Neural cell (in vitro differentiated cells): ENCODE data around the gene TNS1. TPM values are rescaled to one million over a fixed set of nuclear protein-coding genes. Genes with fewer than 3 reads are reported as not detected.

Source experiments
- H2AFZ ChIP-seq: fragments of 200-600, 300-800 bp; sonication (generic), shearing (Covaris generic); 2 replicates; pipeline ENCODE4 v1.6.0; 2014; ENCODE audit warnings: low read depth, mild to moderate bottlenecking, antibody characterized with exemption, low read length, moderate library complexity
- H3F3A ChIP-seq: fragments of 200-600 bp; shearing (Covaris generic); 2 replicates; pipeline ENCODE4 v1.6.1; 2016; ENCODE audit warnings: mild to moderate bottlenecking, moderate library complexity, mixed read lengths, antibody characterized with exemption, low read length; ENCODE audit not compliant: insufficient read depth, poor library complexity, severe bottlenecking
- H3K27ac ChIP-seq: fragments of 200-600, 300-800 bp; sonication (generic), shearing (Covaris generic); 2 replicates; pipeline ENCODE4 v1.5.1; 2014; ENCODE audit warnings: mild to moderate bottlenecking, low read length, moderate library complexity
- H3K27me3 ChIP-seq: fragments of 300-800, 200-600 bp; sonication (generic), shearing (Covaris generic); 2 replicates; pipeline ENCODE4 v1.6.0; 2014; ENCODE audit warnings: mild to moderate bottlenecking, low read depth, low read length, moderate library complexity; ENCODE audit not compliant: insufficient read depth
- H3K36me3 ChIP-seq: fragments of 300-800, 200-600 bp; sonication (generic), shearing (Covaris generic); 2 replicates; pipeline ENCODE4 v1.5.1; 2014; ENCODE audit warnings: mild to moderate bottlenecking, antibody characterized with exemption, low read length, moderate library complexity; ENCODE audit not compliant: insufficient read depth
- H3K4me2 ChIP-seq: fragments of 300-800, 200-600 bp; sonication (generic), shearing (Covaris generic); 2 replicates; pipeline ENCODE4 v1.6.0; 2014; ENCODE audit warnings: mild to moderate bottlenecking, low read length
- H3K4me3 ChIP-seq: fragments of 300-800, 200-600 bp; sonication (generic), shearing (Covaris generic); 2 replicates; pipeline ENCODE4 v1.5.1; 2014; ENCODE audit warnings: mild to moderate bottlenecking, low read length, moderate library complexity
- H3K79me2 ChIP-seq: fragments of 200-600 bp; shearing (Covaris generic); replicated peaks from 2 replicates; pipeline ENCODE4 v1.6.0; 2014; ENCODE audit warnings: mild to moderate bottlenecking, low read length, moderate library complexity; ENCODE audit not compliant: insufficient read depth
- H3K9ac ChIP-seq: fragments of 300-800, 200-600 bp; sonication (generic), shearing (Covaris generic); 2 replicates; pipeline ENCODE4 v1.6.1; 2016; ENCODE audit warnings: mild to moderate bottlenecking, low read length, mixed read lengths
- H3K9me2 ChIP-seq: fragments of 200-600 bp; shearing (Covaris generic); 2 replicates; pipeline ENCODE4 v1.6.1; 2016; ENCODE audit warnings: mild to moderate bottlenecking, low read length, mixed read lengths; ENCODE audit not compliant: insufficient read depth
- H3K9me3 ChIP-seq: fragments of 200-600, 300-800 bp; sonication (generic), shearing (Covaris generic); 2 replicates; pipeline ENCODE4 v1.6.1; 2016; ENCODE audit warnings: mild to moderate bottlenecking, mixed run types, low read length, moderate library complexity, mixed read lengths
- H4K20me1 ChIP-seq: fragments of 200-600 bp; shearing (Covaris generic); 2 replicates; pipeline ENCODE4 v1.6.1; 2016; ENCODE audit warnings: mild to moderate bottlenecking, mixed run types; ENCODE audit not compliant: insufficient read depth
- EP300 ChIP-seq: fragments of 450-650 bp; conservative IDR thresholded peaks from 2 replicates; pipeline ENCODE4 v1.6.1; 2014; ENCODE audit warnings: antibody characterized with exemption, mild to moderate bottlenecking, moderate library complexity; ENCODE audit not compliant: poor library complexity, severe bottlenecking
- EZH2 ChIP-seq: fragments of 200-600, 300-800 bp; shearing (Covaris generic), sonication (generic); IDR thresholded peaks from 2 replicates; pipeline ENCODE4 v1.6.1; 2014; ENCODE audit warnings: antibody characterized with exemption, low read length, borderline replicate concordance, mild to moderate bottlenecking; ENCODE audit not compliant: insufficient read depth, poor library complexity, severe bottlenecking
- MXI1 ChIP-seq: fragments of 450-650 bp; conservative IDR thresholded peaks from 2 replicates; pipeline ENCODE4 v1.6.1; 2014; ENCODE audit warnings: antibody characterized with exemption, mild to moderate bottlenecking; ENCODE audit not compliant: poor library complexity, severe bottlenecking
- POLR2AphosphoS5 ChIP-seq: IDR thresholded peaks from 2 replicates; pipeline ENCODE4 v1.6.1; 2012
- RAD21 ChIP-seq: fragments of 450-650 bp; conservative IDR thresholded peaks from 2 replicates; pipeline ENCODE4 v1.6.1; 2014; ENCODE audit warnings: antibody characterized with exemption, mild to moderate bottlenecking, moderate library complexity
- SMC3 ChIP-seq: fragments of 450-650 bp; conservative IDR thresholded peaks from 2 replicates; pipeline ENCODE4 v1.6.1; 2014; ENCODE audit warnings: antibody characterized with exemption, mild to moderate bottlenecking, moderate library complexity; ENCODE audit not compliant: poor library complexity
- TAF1 ChIP-seq: IDR thresholded peaks from 2 replicates; pipeline ENCODE4 v1.6.1; 2012; ENCODE audit warnings: low read depth
- polyA plus RNA-seq: library from polyadenylated mRNA; depleted of rRNA; stranded (reverse); fragments of >200 nt; gene quantifications from 2 replicates; pipeline ENCODE4 v1.2.3, GENCODE V29; 2014
- TF ChIP-seq, protein P1 (sequence below): fragments of 450-650 bp; IDR thresholded peaks from 2 replicates; pipeline ENCODE4 v1.5.1; 2014; ENCODE audit warnings: antibody characterized with exemption, mild to moderate bottlenecking, moderate library complexity; ENCODE audit not compliant: poor library complexity, severe bottlenecking
- TF ChIP-seq, protein P2 (sequence below): IDR thresholded peaks from 2 replicates; pipeline ENCODE4 v1.6.1; 2012; ENCODE audit warnings: borderline replicate concordance

Gene TNS1
- polyA plus RNA-seq, 1 donor from 2014 or later, result 1.5 TPM

DNA sequence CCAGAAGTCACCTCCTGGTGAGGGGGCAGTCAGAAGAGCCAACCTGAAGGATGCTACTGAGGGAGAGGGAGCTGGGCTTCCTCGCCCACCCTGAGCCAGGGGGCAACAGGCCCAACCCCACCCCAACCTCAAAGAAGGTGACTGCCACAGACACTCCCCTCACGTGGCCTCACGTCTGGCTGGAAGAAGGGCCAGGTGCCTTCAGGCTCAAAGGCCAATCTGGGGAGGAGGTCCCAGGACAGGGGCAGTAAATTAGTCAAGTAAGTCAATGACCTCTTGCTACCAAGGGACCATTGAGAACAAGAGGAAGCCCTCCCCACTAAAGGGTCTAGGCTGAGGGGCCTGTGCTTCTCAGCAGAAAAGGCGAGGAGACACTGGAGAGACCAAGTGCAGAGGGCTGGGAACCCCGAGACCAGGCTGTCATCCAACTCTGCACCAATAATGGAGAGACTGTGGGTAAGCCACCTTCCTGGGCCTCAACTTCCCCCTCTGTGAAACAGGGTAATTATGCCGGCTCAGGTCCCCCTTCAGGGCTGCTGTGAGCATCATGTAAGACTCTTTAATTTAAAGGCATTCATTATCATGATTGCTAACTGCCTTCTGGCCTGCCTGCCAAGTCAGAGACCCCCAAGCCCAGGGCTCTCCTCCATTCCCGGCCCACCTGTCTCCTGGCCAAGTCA lies 20.2 kb upstream of the TNS1 start:
- no peaks in the 10 kb centered on the region for H3K9me2 ChIP-seq
- H4K20me1 ChIP-seq, result no peaks in the 10 kb centered on the region
- no peak overlapping the region for H2AFZ ChIP-seq
- H3K4me2 ChIP-seq, result no peak overlapping the region
- H3K36me3 ChIP-seq, result no peaks in the 10 kb centered on the region
- H3K9ac ChIP-seq, result no peak overlapping the region
- H3F3A ChIP-seq, result no peaks in the 10 kb centered on the region
- H3K79me2 ChIP-seq, result no peaks in the 10 kb centered on the region
- no peaks in the 10 kb centered on the region for H3K9me3 ChIP-seq
- H3K27ac ChIP-seq, result no peak overlapping the region
- H3K27me3 ChIP-seq, result no peaks in the 10 kb centered on the region
- TF ChIP-seq SMC3, result no peak
- TF ChIP-seq MXI1, result no peak
- no peak for TF ChIP-seq POLR2AphosphoS5
- no peak for TF ChIP-seq EP300
- no peak for TF ChIP-seq EZH2
- TF ChIP-seq, protein P1, sequence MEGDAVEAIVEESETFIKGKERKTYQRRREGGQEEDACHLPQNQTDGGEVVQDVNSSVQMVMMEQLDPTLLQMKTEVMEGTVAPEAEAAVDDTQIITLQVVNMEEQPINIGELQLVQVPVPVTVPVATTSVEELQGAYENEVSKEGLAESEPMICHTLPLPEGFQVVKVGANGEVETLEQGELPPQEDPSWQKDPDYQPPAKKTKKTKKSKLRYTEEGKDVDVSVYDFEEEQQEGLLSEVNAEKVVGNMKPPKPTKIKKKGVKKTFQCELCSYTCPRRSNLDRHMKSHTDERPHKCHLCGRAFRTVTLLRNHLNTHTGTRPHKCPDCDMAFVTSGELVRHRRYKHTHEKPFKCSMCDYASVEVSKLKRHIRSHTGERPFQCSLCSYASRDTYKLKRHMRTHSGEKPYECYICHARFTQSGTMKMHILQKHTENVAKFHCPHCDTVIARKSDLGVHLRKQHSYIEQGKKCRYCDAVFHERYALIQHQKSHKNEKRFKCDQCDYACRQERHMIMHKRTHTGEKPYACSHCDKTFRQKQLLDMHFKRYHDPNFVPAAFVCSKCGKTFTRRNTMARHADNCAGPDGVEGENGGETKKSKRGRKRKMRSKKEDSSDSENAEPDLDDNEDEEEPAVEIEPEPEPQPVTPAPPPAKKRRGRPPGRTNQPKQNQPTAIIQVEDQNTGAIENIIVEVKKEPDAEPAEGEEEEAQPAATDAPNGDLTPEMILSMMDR, result no peak
- TF ChIP-seq, protein P2, sequence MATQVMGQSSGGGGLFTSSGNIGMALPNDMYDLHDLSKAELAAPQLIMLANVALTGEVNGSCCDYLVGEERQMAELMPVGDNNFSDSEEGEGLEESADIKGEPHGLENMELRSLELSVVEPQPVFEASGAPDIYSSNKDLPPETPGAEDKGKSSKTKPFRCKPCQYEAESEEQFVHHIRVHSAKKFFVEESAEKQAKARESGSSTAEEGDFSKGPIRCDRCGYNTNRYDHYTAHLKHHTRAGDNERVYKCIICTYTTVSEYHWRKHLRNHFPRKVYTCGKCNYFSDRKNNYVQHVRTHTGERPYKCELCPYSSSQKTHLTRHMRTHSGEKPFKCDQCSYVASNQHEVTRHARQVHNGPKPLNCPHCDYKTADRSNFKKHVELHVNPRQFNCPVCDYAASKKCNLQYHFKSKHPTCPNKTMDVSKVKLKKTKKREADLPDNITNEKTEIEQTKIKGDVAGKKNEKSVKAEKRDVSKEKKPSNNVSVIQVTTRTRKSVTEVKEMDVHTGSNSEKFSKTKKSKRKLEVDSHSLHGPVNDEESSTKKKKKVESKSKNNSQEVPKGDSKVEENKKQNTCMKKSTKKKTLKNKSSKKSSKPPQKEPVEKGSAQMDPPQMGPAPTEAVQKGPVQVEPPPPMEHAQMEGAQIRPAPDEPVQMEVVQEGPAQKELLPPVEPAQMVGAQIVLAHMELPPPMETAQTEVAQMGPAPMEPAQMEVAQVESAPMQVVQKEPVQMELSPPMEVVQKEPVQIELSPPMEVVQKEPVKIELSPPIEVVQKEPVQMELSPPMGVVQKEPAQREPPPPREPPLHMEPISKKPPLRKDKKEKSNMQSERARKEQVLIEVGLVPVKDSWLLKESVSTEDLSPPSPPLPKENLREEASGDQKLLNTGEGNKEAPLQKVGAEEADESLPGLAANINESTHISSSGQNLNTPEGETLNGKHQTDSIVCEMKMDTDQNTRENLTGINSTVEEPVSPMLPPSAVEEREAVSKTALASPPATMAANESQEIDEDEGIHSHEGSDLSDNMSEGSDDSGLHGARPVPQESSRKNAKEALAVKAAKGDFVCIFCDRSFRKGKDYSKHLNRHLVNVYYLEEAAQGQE, result no peak
- no peak for TF ChIP-seq RAD21
- no peak for TF ChIP-seq TAF1
- no peak overlapping the region for H3K4me3 ChIP-seq

DNA sequence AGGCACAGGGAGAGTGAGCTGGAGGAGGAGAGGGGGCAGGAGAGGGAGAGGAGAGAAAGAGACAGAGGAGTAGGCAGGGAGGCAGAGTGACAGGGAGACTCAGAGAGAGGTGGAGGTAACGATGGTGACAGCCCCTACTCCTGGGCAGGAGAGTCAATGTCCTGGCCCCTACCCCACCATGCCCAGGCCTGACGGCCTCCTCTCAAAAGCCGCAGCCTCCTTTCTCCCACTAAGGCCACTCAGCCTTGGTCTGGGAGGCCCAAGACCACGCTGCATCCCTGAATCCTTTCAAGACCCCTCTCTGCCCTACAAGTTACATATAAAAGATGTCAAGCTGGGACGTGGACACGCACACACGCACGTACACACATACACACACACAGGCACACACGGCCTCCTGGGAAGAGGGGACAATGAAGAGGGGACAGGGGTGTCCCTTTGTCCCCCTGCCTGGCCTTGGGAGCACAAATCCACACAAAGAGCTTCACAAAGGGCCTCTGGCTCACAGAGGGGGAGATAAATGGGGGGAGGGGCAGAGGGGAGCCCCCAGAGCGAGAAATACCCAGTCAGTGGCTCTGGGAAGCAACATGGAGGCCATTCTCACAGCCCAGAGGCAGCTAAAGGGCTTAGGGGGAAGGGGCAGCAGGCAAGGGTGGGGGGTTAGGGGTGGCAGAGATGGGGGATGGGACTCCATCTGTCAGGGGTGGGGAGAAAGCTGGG lies 19.5 kb upstream of the TNS1 start:
- no peak overlapping the region for H3K4me2 ChIP-seq

More for the DNA sequence above, 19.5 kb upstream of the TNS1 start:
- Histone ChIP-seq H3K36me3 (no peaks in the 10 kb centered on the region), H3K4me3 (no peak overlapping the region), H3K79me2 (no peaks in the 10 kb centered on the region), H3K9me2 (no peaks in the 10 kb centered on the region), H2AFZ (no peak overlapping the region), H3F3A (no peaks in the 10 kb centered on the region), H4K20me1 (no peaks in the 10 kb centered on the region), H3K27ac (no peak overlapping the region), H3K9me3 (no peaks in the 10 kb centered on the region), H3K27me3 (no peaks in the 10 kb centered on the region), H3K9ac (no peak overlapping the region)
- TF ChIP-seq RAD21, result no peak
- TF ChIP-seq EZH2, result no peak
- TF ChIP-seq TAF1, result no peak
- no peak for TF ChIP-seq EP300
- TF ChIP-seq, protein P2, result no peak
